ENCODE results near the gene RASAL1. TPM values are rescaled to one million over a fixed set of nuclear protein-coding genes. Genes with fewer than 3 reads are reported as not detected.

RASAL1 gene
- total and polyA plus RNA-seq, 2 experiments from 2014 or later, result not detected

DNA sequence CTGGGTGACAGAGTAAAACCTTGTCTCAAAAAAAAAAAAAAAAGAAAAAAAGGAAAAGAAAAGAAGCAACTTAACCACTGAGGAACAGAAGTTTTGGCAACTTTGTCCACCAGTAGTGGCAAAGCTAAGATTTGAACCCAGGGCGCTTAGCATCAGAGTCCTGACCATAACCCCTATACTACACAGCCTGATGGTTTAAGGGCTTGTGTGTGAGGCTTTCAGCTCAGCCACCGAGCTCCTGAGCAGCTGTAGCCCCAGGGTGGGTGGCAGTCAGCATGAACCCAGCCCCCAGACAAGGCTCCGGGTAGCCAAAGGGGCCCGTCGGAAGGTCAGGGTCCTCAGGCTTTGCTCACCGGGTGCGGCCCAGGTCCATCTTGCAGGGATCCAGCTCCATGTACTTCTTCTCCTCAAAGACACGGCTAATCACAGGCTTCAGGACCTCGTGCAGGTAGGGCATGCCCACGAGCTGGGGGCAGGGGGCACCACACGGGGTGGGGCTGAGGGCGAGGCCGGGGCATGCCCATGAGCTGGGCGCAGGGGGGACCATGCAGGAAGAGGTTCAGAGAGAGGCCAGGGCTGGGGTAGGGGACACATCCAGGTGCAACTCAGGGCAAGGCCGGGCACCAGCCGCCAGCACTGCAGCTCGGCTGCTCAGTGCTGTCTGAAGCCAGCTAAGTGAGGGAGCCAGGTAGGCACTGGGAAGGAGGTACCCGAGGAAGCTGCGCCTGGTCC, 20.9 kb downstream of the RASAL1 start:
- in situ Hi-C loops (cut with MboI), result no loop called here
- no peak overlapping the region for H3K4me3 ChIP-seq
- WGBS, 2 experiments (ENCODE audit: low coverage in 1 of 2, low lambda C conversion rate in 2 of 2, missing lambda C conversion rate in 2 of 2), result 68 to 74% methylated on average over 12 to 17 of the region's 19 CpGs

DNA sequence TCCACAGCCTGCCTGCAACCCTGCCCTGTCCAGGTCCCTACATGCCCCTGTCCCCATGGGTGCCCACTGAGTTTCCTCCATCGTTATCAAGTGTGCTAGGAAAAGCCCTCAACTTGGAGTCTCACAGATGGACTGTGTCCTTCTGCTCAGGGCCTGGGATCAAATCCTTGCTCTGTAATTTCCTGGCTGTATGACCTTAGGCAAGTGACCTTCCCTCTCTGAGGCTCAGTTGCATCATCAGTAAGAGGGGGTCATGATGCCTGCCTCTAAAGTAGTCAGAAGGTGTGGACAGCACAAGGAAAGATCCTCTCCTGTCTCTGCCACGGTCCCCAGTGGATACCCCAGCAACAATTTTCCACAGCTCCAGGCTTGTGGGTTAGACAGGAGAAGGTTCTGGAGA, 22.2 kb downstream of the RASAL1 start:
- no peaks in the 10 kb centered on the region for H3K4me1 ChIP-seq (ENCODE audit: insufficient read depth)
- no peaks in the 10 kb centered on the region for H3K79me2 ChIP-seq (ENCODE audit: insufficient read depth)
- no peaks in the 10 kb centered on the region for H3K36me3 ChIP-seq (ENCODE audit: low read depth)
- no peak overlapping the region for H3K4me3 ChIP-seq
- H3K9ac ChIP-seq, result no peak overlapping the region
- no peaks in the 10 kb centered on the region for H4K20me1 ChIP-seq (ENCODE audit: insufficient read depth)
- H3F3A ChIP-seq (ENCODE audit: insufficient read depth), result no peaks in the 10 kb centered on the region
- no peaks in the 10 kb centered on the region for H3K9me3 ChIP-seq (ENCODE audit: low read depth)
- no peaks in the 10 kb centered on the region for H3K9me2 ChIP-seq (ENCODE audit: insufficient read depth)
- 55 to 60% methylated on average over 2 of the region's 2 CpGs for WGBS, 2 experiments (ENCODE audit: low coverage in 1 of 2, low lambda C conversion rate in 2 of 2, missing lambda C conversion rate in 2 of 2)
- no peak overlapping the region for H3K4me2 ChIP-seq (ENCODE audit: unreplicated experiment)
- TF ChIP-seq EZH2phosphoT487 (IDR thresholded peaks at IDR 0.05; ENCODE audit: insufficient read depth, low read depth) (no peak), EZH2 (IDR thresholded peaks at IDR 0.05; ENCODE audit: insufficient read depth, poor library complexity, severe bottlenecking) (no peak)
- no peak overlapping the region for H3K27ac ChIP-seq
- no peak overlapping the region for H2AFZ ChIP-seq
- DNase-seq, result no peak
- in situ Hi-C loops (cut with MboI), result no loop called here
- no peaks in the 10 kb centered on the region; the same call in none of the 2 replicates for H3K27me3 ChIP-seq (replicated peaks; ENCODE audit: insufficient read depth)

More for the DNA sequence above, 20.9 kb downstream of the RASAL1 start:
- no peak overlapping the region for H3K27ac ChIP-seq
- H3K36me3 ChIP-seq (ENCODE audit: low read depth), result no peaks in the 10 kb centered on the region
- no peak for DNase-seq
- H3K27me3 ChIP-seq (replicated peaks; ENCODE audit: insufficient read depth), result no peaks in the 10 kb centered on the region; the same call in none of the 2 replicates
- H3K79me2 ChIP-seq (ENCODE audit: insufficient read depth), result no peaks in the 10 kb centered on the region
- no peak overlapping the region for H3K4me2 ChIP-seq (ENCODE audit: unreplicated experiment)
- TF ChIP-seq EZH2phosphoT487 (IDR thresholded peaks at IDR 0.05; ENCODE audit: insufficient read depth, low read depth) (no peak), EZH2 (IDR thresholded peaks at IDR 0.05; ENCODE audit: insufficient read depth, poor library complexity, severe bottlenecking) (no peak)
- no peaks in the 10 kb centered on the region for H3K9me3 ChIP-seq (ENCODE audit: low read depth)
- H2AFZ ChIP-seq, result no peak overlapping the region
- no peaks in the 10 kb centered on the region for H3F3A ChIP-seq (ENCODE audit: insufficient read depth)
- H4K20me1 ChIP-seq (ENCODE audit: insufficient read depth), result no peaks in the 10 kb centered on the region
- H3K4me1 ChIP-seq (ENCODE audit: insufficient read depth), result no peaks in the 10 kb centered on the region
- no peak overlapping the region for H3K9ac ChIP-seq
- no peaks in the 10 kb centered on the region for H3K9me2 ChIP-seq (ENCODE audit: insufficient read depth)

DNA sequence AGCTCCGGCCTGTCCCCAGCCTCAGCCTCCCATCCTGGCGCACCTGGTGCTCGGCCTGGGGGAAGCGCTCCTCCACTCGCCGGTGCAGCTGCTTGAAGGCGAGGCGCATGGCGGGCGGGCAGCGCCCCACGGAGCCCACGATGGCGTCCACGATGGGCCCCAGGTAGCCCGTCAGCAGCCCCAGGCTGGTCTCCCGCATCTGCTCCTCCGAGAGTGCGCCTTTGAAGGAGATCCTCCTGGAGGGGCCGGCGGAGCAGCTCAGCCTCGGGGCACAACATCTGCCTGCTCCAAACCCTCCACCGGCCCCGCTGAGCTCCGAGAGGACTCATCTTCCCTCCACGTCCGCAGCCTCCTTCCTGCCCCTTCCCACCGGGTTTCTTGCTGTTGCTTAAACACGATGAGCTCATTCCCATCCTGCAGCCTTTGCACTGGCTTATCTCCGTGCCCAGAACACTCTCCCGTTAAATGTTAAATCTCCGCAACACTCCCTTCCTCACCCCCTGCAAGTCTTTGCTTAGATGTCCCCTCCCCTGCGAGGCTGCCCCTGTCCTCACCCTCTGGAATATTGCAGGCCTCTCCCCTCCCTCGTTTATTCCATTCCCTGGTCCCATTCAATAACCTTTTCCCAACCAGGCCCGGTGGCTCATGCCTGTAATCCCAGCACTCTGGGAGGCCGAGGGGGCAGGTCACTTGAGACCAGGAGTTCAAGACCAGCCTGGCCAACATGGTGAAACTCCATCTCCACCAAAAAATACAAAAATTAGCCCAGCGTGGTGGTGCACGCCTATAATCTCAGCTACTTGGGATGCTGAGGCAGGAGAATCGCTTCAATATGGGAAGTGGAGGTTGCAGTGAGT, 23.3 kb downstream of the RASAL1 start:
- in situ Hi-C loops (cut with MboI), result no loop called here
- TF ChIP-seq EZH2phosphoT487 (IDR thresholded peaks at IDR 0.05; ENCODE audit: insufficient read depth, low read depth) (no peak), EZH2 (IDR thresholded peaks at IDR 0.05; ENCODE audit: insufficient read depth, poor library complexity, severe bottlenecking) (no peak)
- Histone ChIP-seq H3K79me2 (ENCODE audit: insufficient read depth) (no peaks in the 10 kb centered on the region), H3K27ac (no peak overlapping the region), H3K36me3 (ENCODE audit: low read depth) (no peaks in the 10 kb centered on the region), H3K27me3 (replicated peaks; ENCODE audit: insufficient read depth) (no peaks in the 10 kb centered on the region; the same call in none of the 2 replicates), H3F3A (ENCODE audit: insufficient read depth) (no peaks in the 10 kb centered on the region), H2AFZ (no peak overlapping the region), H4K20me1 (ENCODE audit: insufficient read depth) (no peaks in the 10 kb centered on the region), H3K9me3 (ENCODE audit: low read depth) (no peaks in the 10 kb centered on the region), H3K9ac (no peak overlapping the region), H3K4me1 (ENCODE audit: insufficient read depth) (no peaks in the 10 kb centered on the region), H3K9me2 (ENCODE audit: insufficient read depth) (no peaks in the 10 kb centered on the region), H3K4me3 (no peak overlapping the region), H3K4me2 (ENCODE audit: unreplicated experiment) (no peak overlapping the region)
- DNase-seq, result no peak
- WGBS, 2 experiments (ENCODE audit: low coverage in 1 of 2, low lambda C conversion rate in 2 of 2, missing lambda C conversion rate in 2 of 2), result 58 to 61% methylated on average over 34 to 39 of the region's 39 CpGs

DNA sequence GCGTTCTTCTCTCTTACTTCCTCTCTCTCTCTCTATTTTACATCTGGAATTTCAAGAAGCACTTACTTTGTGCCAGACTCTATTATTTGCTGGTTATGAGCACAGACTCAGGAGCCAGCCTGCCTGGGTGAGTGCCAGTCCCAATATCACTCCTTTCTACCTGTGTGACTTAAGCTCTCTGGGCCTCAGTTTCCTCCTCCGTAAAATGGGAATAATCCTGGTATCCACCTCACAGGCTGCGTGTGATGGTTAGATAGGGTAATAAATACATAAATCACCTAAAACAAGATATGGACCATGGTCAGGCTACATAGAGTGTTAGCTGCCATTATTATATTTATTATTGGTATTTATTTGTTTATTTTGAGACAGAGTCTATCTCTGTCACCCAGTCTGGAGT, 24.3 kb downstream of the RASAL1 start:
- H3K9ac ChIP-seq, result no peak overlapping the region
- no peaks in the 10 kb centered on the region for H3K9me3 ChIP-seq (ENCODE audit: low read depth)
- H3K4me1 ChIP-seq (ENCODE audit: insufficient read depth), result no peaks in the 10 kb centered on the region
- 64 to 76% methylated on average over 3 of the region's 3 CpGs for WGBS, 2 experiments (ENCODE audit: low coverage in 1 of 2, low lambda C conversion rate in 2 of 2, missing lambda C conversion rate in 2 of 2)
- DNase-seq, result no peak
- no peaks in the 10 kb centered on the region for H3K9me2 ChIP-seq (ENCODE audit: insufficient read depth)
- H3K27ac ChIP-seq, result no peak overlapping the region
- H3K4me3 ChIP-seq, result no peak overlapping the region
- in situ Hi-C loops (cut with MboI), result no loop called here
- no peak overlapping the region for H3K4me2 ChIP-seq (ENCODE audit: unreplicated experiment)
- TF ChIP-seq EZH2 (IDR thresholded peaks at IDR 0.05; ENCODE audit: insufficient read depth, poor library complexity, severe bottlenecking) (no peak), EZH2phosphoT487 (IDR thresholded peaks at IDR 0.05; ENCODE audit: insufficient read depth, low read depth) (no peak)
- no peaks in the 10 kb centered on the region for H4K20me1 ChIP-seq (ENCODE audit: insufficient read depth)
- no peak overlapping the region for H2AFZ ChIP-seq
- H3F3A ChIP-seq (ENCODE audit: insufficient read depth), result no peaks in the 10 kb centered on the region
- no peaks in the 10 kb centered on the region for H3K79me2 ChIP-seq (ENCODE audit: insufficient read depth)
- no peaks in the 10 kb centered on the region; the same call in none of the 2 replicates for H3K27me3 ChIP-seq (replicated peaks; ENCODE audit: insufficient read depth)
- H3K36me3 ChIP-seq (ENCODE audit: low read depth), result no peaks in the 10 kb centered on the region
